Psoas muscle (tissue), 8 donors: ENCODE results near the gene COL15A1. TPM values are rescaled to one million over a fixed set of nuclear protein-coding genes. Genes with fewer than 3 reads are reported as not detected.

Experiments used
- ATAC-seq, 4 donors: fragments of 200-7000 bp; cut with Tn5 transposase; one replicate each; pipeline ENCODE4 v1.9.1; 2020; ENCODE audit warnings: moderate library complexity in 3 of 4, mild to moderate bottlenecking in 2 of 4
- DNase-seq, 2 donors: peaks; one replicate each; pipeline ENCODE4 v3.0.0-alpha.2; 2020
- H3K27ac ChIP-seq: fragments of 200-600 bp; one replicate; pipeline ENCODE4 v1.8.0; 2022
- H3K27me3 ChIP-seq, 3 donors: fragments of 200-600 bp in 1 of 3; one replicate each; pipeline versions ENCODE4 v1.6.1 to v1.8.0; 2013 to 2022; ENCODE audit warnings: low read length in 2 of 3, mild to moderate bottlenecking in 2 of 3, moderate library complexity in 1 of 3; ENCODE audit not compliant: insufficient read depth in 3 of 3
- H3K36me3 ChIP-seq, 2 donors: fragments of 200-600 bp in 1 of 2; one replicate each; pipeline versions ENCODE4 v1.6.1 to v1.8.0; 2013 to 2022; ENCODE audit warnings: low read depth in 1 of 2, mild to moderate bottlenecking in 1 of 2, moderate library complexity in 1 of 2; ENCODE audit not compliant: insufficient read depth in 1 of 2
- H3K4me1 ChIP-seq: fragments of 200-600 bp; one replicate; pipeline ENCODE4 v1.8.0; 2022
- H3K4me3 ChIP-seq: fragments of 200-600 bp; one replicate; pipeline ENCODE4 v1.8.0; 2022; ENCODE audit warnings: mild to moderate bottlenecking
- H3K9me3 ChIP-seq: fragments of 200-600 bp; one replicate; pipeline ENCODE4 v1.8.0; 2022
- WGBS, 3 donors: extraction: QIAGEN DNeasy Blood & Tissue Kit; methylation state at CpG; one replicate each; pipeline versions ENCODE4 v1.1.6 to v1.1.7; 2013; 5-methylcytosine and 5-hydroxymethylcytosine counted together
- intact Hi-C, 2 donors: fragments of 100-400 bp; cut with DNase I; formaldehyde crosslinking; loops; one replicate each; pipeline versions ENCODE4 v1.11.0 to v1.14.2; 2022
- polyA plus RNA-seq, 3 donors: library from polyadenylated mRNA; stranded (reverse); fragments of 200-250 nt; gene quantifications; one replicate each; pipeline ENCODE4 v1.2.3, GENCODE V29; 2013
- total RNA-seq, 4 donors: library from RNA; stranded (reverse); fragmentation: NEBNext Ultra II Directional in 2 of 4; extraction: Animal tissue kit (Norgen Biotek cat#: 25700) in 2 of 4; gene quantifications; one replicate each; pipeline versions ENCODE4 v1.2.1 to v1.2.4, GENCODE V29; 2021 to 2023
- TF ChIP-seq, protein P1 (sequence below): fragments of 200-600 bp; IDR thresholded peaks from one replicate; pipeline ENCODE4 v1.8.0; 2022; ENCODE audit warnings: antibody characterized with exemption
- donor health status: healthy with polysubstance abuse.
- donor health status: DM: no; HTN: no; CAD: no; lungs with moderate emphysema.
- donor health status: Bipolar disorder and iron deficiency.
- donor health status: healthy.
- donor health status: DM: yes; HTN: yes; CAD: no.
- donor health status: DM: no; HTN: no; CAD: no.
- donor health status: DM: no; HTN: no; CAD: no.
- donor health status: DM: yes; HTN: yes; CAD: no.

The COL15A1 gene
- total and polyA plus RNA-seq, 7 donors = 2.9 to 34.7 (median 7.5) TPM

DNA sequence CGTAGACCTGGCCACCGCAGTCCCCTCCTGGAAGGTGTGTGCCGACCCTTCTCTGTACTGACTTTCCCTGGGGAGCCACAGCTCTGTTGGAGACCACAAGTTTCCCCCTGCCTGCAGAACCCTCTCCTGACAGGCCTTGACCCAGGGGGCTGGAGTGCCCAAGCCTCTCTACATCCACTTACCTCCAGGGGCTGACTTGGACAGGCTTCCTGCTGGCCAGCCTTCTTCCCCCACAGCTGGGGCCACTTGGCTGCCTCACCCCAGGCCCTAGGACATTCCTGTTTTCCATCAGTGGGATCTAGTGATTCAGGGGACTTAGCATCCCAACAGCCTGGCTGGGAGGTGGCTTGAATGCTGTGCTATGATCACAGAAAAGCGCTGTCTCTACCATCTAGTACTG, 23.6 kb downstream of the COL15A1 start:
- no peaks in the 10 kb centered on the region for H3K4me1 ChIP-seq
- TF ChIP-seq, protein P1, sequence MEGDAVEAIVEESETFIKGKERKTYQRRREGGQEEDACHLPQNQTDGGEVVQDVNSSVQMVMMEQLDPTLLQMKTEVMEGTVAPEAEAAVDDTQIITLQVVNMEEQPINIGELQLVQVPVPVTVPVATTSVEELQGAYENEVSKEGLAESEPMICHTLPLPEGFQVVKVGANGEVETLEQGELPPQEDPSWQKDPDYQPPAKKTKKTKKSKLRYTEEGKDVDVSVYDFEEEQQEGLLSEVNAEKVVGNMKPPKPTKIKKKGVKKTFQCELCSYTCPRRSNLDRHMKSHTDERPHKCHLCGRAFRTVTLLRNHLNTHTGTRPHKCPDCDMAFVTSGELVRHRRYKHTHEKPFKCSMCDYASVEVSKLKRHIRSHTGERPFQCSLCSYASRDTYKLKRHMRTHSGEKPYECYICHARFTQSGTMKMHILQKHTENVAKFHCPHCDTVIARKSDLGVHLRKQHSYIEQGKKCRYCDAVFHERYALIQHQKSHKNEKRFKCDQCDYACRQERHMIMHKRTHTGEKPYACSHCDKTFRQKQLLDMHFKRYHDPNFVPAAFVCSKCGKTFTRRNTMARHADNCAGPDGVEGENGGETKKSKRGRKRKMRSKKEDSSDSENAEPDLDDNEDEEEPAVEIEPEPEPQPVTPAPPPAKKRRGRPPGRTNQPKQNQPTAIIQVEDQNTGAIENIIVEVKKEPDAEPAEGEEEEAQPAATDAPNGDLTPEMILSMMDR = no peak
- DNase-seq (no peak), ATAC-seq (no peak)
- 72 to 81% (median 75%) methylated on average over 4 of the region's 4 CpGs for WGBS, 3 donors
- intact Hi-C loops = no loop called here
- no peaks in the 10 kb centered on the region for H3K9me3 ChIP-seq
- H3K36me3 ChIP-seq = no peaks in the 10 kb centered on the region
- peaks cover 0 to 14% (median under 1%) of the 10 kb centered on the region in 3 donors for H3K27me3 ChIP-seq
- H3K27ac ChIP-seq = no peak overlapping the region
- H3K4me3 ChIP-seq = no peak overlapping the region

DNA sequence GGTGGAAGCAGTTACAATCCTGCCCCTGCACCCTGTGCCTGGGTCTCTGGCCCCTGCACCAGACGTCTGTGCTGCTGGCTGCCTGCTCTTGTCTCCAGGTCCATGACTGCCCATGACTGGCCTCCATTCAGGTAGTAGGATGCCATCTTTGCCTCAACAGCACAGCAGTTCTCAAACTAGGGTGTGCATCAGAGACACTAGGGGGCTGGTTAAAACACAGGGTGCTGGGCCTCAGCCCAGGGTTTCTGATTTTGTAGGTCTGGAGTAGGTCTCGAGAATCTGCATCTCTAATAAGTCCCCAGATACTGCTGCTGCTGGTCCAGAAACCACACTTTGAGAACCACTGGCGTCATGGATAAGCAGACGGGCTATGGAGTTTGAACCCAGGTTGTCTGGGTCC, 24.0 kb downstream of the COL15A1 start:
- no peak overlapping the region for H3K4me3 ChIP-seq
- peaks cover 0 to 11% (median 0%) of the 10 kb centered on the region in 3 donors for H3K27me3 ChIP-seq
- H3K36me3 ChIP-seq = no peaks in the 10 kb centered on the region
- H3K27ac ChIP-seq = no peak overlapping the region
- no peaks in the 10 kb centered on the region for H3K9me3 ChIP-seq
- ATAC-seq = no peak
- intact Hi-C loops = no loop called here
- H3K4me1 ChIP-seq = no peaks in the 10 kb centered on the region
- TF ChIP-seq, protein P1 = no peak
- DNase-seq = no peak
- WGBS, 3 donors = 54 to 88% (median 62%) methylated on average over 4 of the region's 4 CpGs

GRCh38 chr9:98968601-98969337, 25.1 kb downstream of the COL15A1 start:
- DNase-seq (no peak), ATAC-seq (no peak)
- 80 to 87% (median 83%) methylated on average over 6 of the region's 6 CpGs for WGBS, 3 donors
- intact Hi-C loops = no loop called here
- Histone ChIP-seq H3K4me1 (peaks cover under 1% of the 10 kb centered on the region), H3K36me3 (no peaks in the 10 kb centered on the region), H3K9me3 (no peaks in the 10 kb centered on the region), H3K27ac (no peak overlapping the region), H3K27me3 (peaks cover 0 to 8% (median 0%) of the 10 kb centered on the region in 3 donors), H3K4me3 (no peak overlapping the region)
- TF ChIP-seq, protein P1 = no peak

GRCh38 chr9:98970532-98971041, 26.9 kb downstream of the COL15A1 start:
- TF ChIP-seq, protein P1 = no peak
- no peaks in the 10 kb centered on the region for H3K9me3 ChIP-seq
- H3K4me1 ChIP-seq = peaks cover 18% of the 10 kb centered on the region
- no peak overlapping the region for H3K27ac ChIP-seq
- ATAC-seq = no peak
- H3K36me3 ChIP-seq = no peaks in the 10 kb centered on the region
- intact Hi-C loops = loop anchor here in 1 of 2 donors (5.0 kb wide), 1 partner anchor 172 kb away; no protein-coding TSS in a partner anchor
- H3K27me3 ChIP-seq = peaks cover 0 to 13% (median 0%) of the 10 kb centered on the region in 3 donors
- no peak for DNase-seq
- no peak overlapping the region for H3K4me3 ChIP-seq
- 75 to 88% (median 78%) methylated on average over 7 of the region's 7 CpGs for WGBS, 3 donors
